Ecto neural progenitor cell (in vitro differentiated cells): ENCODE measurements around the gene DNAJC4.
A peak's percentile ranks its signal among the peaks of the same experiment; 100 is the strongest.

Experiments used
- DNase-seq: peaks from one replicate; pipeline ENCODE4 v3.0.0-alpha.2; 2018; ENCODE audit warnings: low spot score

The DNAJC4 gene, protein sequence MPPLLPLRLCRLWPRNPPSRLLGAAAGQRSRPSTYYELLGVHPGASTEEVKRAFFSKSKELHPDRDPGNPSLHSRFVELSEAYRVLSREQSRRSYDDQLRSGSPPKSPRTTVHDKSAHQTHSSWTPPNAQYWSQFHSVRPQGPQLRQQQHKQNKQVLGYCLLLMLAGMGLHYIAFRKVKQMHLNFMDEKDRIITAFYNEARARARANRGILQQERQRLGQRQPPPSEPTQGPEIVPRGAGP

DNA sequence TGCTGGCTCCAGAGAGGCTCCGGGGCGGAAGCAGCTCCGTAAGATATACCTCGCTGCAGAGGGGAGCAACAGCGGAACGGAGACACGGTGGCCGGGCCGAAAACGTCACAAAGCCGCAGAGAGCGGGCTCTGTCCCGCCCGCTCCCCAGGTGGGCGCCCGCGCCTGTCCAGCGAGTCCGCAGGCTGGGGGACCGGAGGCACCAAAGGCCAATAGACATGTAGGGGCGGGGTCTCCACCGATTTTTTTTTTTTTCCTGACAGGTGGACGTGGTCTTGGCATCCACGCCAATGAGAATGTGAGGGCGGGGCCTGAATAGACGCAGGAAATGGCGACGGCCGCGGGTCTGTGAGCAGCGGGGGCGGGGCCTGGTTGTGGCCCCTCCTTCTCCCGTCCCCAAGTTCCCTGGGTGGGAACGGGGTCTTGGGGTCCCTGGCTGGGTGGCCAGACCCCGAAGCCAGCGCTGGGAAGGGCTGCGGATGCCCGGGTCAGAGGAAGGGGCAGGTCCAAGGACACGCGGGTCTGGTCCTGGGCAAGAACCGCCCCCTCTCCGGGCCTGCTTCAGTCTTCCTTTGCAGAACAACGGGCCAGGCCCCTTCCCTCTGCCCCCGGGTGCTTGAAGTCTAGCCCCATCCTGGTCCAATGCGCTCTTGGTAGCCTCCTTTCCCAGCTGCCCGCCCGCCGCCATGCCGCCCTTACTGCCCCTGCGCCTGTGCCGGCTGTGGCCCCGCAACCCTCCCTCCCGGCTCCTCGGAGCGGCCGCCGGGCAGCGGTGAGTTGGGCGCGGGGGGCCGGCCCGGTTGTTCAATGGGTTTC is at the start of gene DNAJC4:
Gene DNAJC4, plus strand, starts transcription at position 378 of the 814 bp plus-strand sequence. Its CDS starts 307 bp downstream, at position 685.
- peak; percentile 94 for DNase-seq

GRCh38 chr11:64180891-64181290 is 49.5 kb upstream of the DNAJC4 start:
- DNase-seq = no peak

GRCh38 chr11:64181506-64182411 is 48.6 kb upstream of the DNAJC4 start:
- peak; percentile 80 for DNase-seq

- no peak for DNase-seq
Observed at GRCh38 chr11:64183890-64184289, 46.5 kb upstream of the DNAJC4 start.

GRCh38 chr11:64185175-64185692 is 45.1 kb upstream of the DNAJC4 start:
- no peak for DNase-seq

- DNase-seq = peak; percentile 99
Observed at GRCh38 chr11:64185693-64186491, 44.5 kb upstream of the DNAJC4 start, which contains the start of gene STIP1. Gene STIP1, plus strand, starts transcription at chr11:64186171. Its CDS starts 91 bp downstream, at chr11:64186262.

GRCh38 chr11:64186492-64187165 is 43.7 kb upstream of the DNAJC4 start:
- DNase-seq = no peak

DNA sequence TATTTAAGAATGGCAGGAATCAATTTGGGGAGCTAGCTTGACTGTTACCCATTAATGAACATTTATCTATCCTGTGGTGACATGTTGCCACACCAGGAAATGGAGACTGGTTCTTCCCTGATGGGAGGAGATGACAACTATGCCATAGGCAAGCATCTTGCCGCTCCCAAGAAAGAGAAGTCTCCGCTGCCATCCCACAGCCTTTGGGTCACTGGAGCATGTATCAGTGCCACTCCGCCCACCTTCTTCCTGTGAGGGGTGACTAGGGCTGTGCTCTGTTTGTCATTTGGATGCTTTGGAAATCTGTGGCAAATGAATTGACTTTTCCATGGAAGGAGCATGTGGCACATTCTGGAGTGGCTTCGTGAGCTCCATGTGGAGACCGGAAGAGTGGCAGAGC is 37.9 kb upstream of the DNAJC4 start:
- DNase-seq = no peak

DNA sequence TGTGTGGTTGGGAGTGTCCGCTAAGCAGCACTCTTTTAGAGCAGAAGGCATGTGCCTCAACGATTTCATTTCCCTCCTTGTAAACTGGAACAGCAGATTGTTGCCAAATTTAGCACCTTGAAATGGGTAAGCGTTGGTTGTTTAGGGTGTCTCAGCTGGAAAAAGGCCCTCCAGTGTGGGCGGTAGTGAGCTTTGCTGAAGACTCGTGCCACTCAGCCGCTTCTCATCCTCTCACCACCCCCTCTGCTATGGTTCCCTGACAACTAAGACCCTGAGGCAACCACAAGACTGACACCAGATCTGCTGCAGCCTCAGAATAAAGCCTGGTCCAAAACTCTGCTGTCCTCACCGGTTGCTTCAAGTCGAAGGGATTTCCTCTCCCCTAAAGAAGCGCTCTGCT is 33.7 kb upstream of the DNAJC4 start:
- DNase-seq = no peak

- no peak for DNase-seq
Observed at GRCh38 chr11:64198511-64198910, 31.8 kb upstream of the DNAJC4 start.

- DNase-seq = no peak
Observed at GRCh38 chr11:64201543-64201942, 28.8 kb upstream of the DNAJC4 start.

DNA sequence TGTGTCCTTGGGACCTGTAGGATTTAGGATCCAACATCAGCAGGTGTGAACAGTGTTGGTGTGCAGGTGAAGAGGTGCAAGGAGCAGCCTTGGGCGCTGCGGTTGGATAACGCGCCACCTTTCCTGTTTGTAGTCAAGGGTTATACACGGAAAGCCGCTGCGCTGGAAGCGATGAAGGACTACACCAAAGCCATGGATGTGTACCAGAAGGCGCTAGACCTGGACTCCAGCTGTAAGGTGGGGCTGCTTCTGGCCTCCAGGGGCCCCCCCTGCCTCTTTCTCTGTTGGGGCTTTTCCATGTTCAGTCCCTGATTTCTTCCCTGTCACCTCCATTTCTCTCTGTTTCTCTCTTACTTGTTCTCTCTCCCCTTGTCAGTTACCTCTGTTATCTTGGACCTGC is 27.4 kb upstream of the DNAJC4 start:
- DNase-seq = no peak

- no peak for DNase-seq
Observed at GRCh38 chr11:64203421-64204079, 26.8 kb upstream of the DNAJC4 start.

- no peak for DNase-seq
Observed at GRCh38 chr11:64204080-64204440, 26.3 kb upstream of the DNAJC4 start.

DNA sequence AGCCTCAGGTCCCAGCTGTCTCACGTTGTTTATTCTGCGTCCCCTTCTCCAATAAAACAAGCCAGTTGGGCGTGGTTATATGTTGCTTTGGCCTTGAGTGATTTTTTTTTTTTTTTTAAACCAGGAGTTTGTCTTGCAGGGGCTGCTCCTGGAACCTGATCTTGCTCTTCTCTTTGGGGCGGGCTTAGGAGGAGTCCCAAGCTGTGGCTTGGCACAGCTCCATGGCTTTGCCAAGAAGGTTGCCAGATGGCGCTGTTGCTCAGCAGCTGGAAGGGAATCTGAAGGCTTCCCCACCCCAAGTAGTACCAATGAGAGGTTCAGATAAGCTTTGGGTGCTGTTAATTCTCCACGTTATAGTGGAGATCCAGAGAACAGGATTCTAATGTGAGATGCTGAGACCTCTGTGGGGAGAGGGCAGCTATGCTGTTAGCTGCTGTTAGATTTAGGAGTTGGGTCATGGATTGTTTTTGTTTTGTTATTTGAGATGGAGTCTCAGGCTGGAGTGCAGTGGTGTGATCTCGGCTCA is 25.8 kb upstream of the DNAJC4 start:
- DNase-seq = peak; percentile 54

GRCh38 chr11:64206457-64207255 is 23.7 kb upstream of the DNAJC4 start, which contains the start of gene FERMT3:
Gene FERMT3, plus strand, starts transcription at chr11:64206721. Its CDS starts 644 bp downstream, at chr11:64207365.
- no peak for DNase-seq

- DNase-seq = peak; percentile 48
Observed at GRCh38 chr11:64207256-64208085, 22.9 kb upstream of the DNAJC4 start.
